ENCODE measurements around the gene TFEC. TPM values are rescaled to one million over a fixed set of nuclear protein-coding genes. Genes with fewer than 3 reads are reported as not detected.
"Not testable (repeated sequence)": the region's sequence is repeated elsewhere in the genome, so short reads cannot be mapped to it uniquely, and the experiment has no call there.

The TFEC gene
- under 1 TPM; 0.05 to 0.22 TPM for total RNA-seq

GRCh38 chr7:116030651-116031276 lies at the start of gene TFEC:
TFEC (minus strand) TSS chr7:116030763; CDS start chr7:115984441, 46,322 bp downstream.
- H3K4me3 Mint-ChIP-seq = no peak within 1 kb of the TSS
- H3K27me3 Mint-ChIP-seq = peaks cover 23% of the 10 kb centered on the region
- no peak within 1 kb of the TSS for H3K27ac Mint-ChIP-seq
- no peaks in the 10 kb centered on the region for H3K9me3 Mint-ChIP-seq
- no peaks in the 10 kb centered on the region for H3K36me3 Mint-ChIP-seq (ENCODE audit: low read depth)
- ATAC-seq (replicated peaks) = no peak
- no peaks in the 10 kb centered on the region for H3K4me1 Mint-ChIP-seq

- H3K27ac Mint-ChIP-seq = no peak overlapping the region
- no peaks in the 10 kb centered on the region for H3K4me1 Mint-ChIP-seq
- no peak overlapping the region for H3K4me3 Mint-ChIP-seq
- no peak for ATAC-seq (replicated peaks)
- peaks cover 4% of the 10 kb centered on the region for H3K27me3 Mint-ChIP-seq
- H3K36me3 Mint-ChIP-seq (ENCODE audit: low read depth) = no peaks in the 10 kb centered on the region
- H3K9me3 Mint-ChIP-seq = no peaks in the 10 kb centered on the region
These were observed 45.0 kb upstream of the TFEC start for GRCh38 chr7:116075351-116076145.

GRCh38 chr7:116071629-116072028 lies 41.1 kb upstream of the TFEC start:
- Mint-ChIP-seq H3K4me1 (no peaks in the 10 kb centered on the region), H3K36me3 (ENCODE audit: low read depth) (no peaks in the 10 kb centered on the region), H3K9me3 (no peaks in the 10 kb centered on the region), H3K27ac (no peak overlapping the region), H3K4me3 (no peak overlapping the region), H3K27me3 (peaks cover 3% of the 10 kb centered on the region)
- ATAC-seq (replicated peaks) = no peak

GRCh38 chr7:116064179-116064578 lies 33.6 kb upstream of the TFEC start:
- no peaks in the 10 kb centered on the region for H3K36me3 Mint-ChIP-seq (ENCODE audit: low read depth)
- ATAC-seq (replicated peaks) = no peak
- H3K4me1 Mint-ChIP-seq = no peaks in the 10 kb centered on the region
- peaks cover 11% of the 10 kb centered on the region for H3K27me3 Mint-ChIP-seq
- H3K27ac Mint-ChIP-seq = no peak overlapping the region
- H3K4me3 Mint-ChIP-seq = no peak overlapping the region
- no peaks in the 10 kb centered on the region for H3K9me3 Mint-ChIP-seq

GRCh38 chr7:116062666-116063065 lies 32.1 kb upstream of the TFEC start:
- Mint-ChIP-seq H3K4me3 (no peak overlapping the region), H3K27ac (no peak overlapping the region), H3K27me3 (peaks cover 9% of the 10 kb centered on the region), H3K4me1 (no peaks in the 10 kb centered on the region), H3K36me3 (ENCODE audit: low read depth) (no peaks in the 10 kb centered on the region), H3K9me3 (no peaks in the 10 kb centered on the region)
- ATAC-seq (replicated peaks) = no peak

- Mint-ChIP-seq H3K9me3 (peaks cover 4% of the 10 kb centered on the region), H3K4me3 (no peak overlapping the region), H3K27ac (no peak overlapping the region), H3K4me1 (no peaks in the 10 kb centered on the region), H3K27me3 (peaks cover 5% of the 10 kb centered on the region), H3K36me3 (ENCODE audit: low read depth) (no peaks in the 10 kb centered on the region)
- ATAC-seq (replicated peaks) = no peak
These were observed 21.4 kb upstream of the TFEC start for GRCh38 chr7:116052006-116052405.

- H3K4me1 Mint-ChIP-seq; ATAC-seq (replicated peaks); H3K4me3 Mint-ChIP-seq; H3K27me3 Mint-ChIP-seq; H3K27ac Mint-ChIP-seq; H3K36me3 Mint-ChIP-seq (ENCODE audit: low read depth); H3K9me3 Mint-ChIP-seq: not testable (repeated sequence)
These were observed 16.7 kb upstream of the TFEC start for GRCh38 chr7:116047261-116047660.

GRCh38 chr7:116045532-116045931 lies 15.0 kb upstream of the TFEC start:
- no peak for ATAC-seq (replicated peaks)
- Mint-ChIP-seq H3K9me3 (peaks cover 4% of the 10 kb centered on the region), H3K4me1 (no peaks in the 10 kb centered on the region), H3K27me3 (peaks cover 7% of the 10 kb centered on the region), H3K27ac (no peak overlapping the region), H3K4me3 (no peak overlapping the region), H3K36me3 (ENCODE audit: low read depth) (no peaks in the 10 kb centered on the region)

- Mint-ChIP-seq H3K9me3 (no peaks in the 10 kb centered on the region), H3K36me3 (ENCODE audit: low read depth) (no peaks in the 10 kb centered on the region), H3K4me1 (no peaks in the 10 kb centered on the region), H3K27me3 (peaks cover 8% of the 10 kb centered on the region), H3K27ac (no peak overlapping the region), H3K4me3 (no peak overlapping the region)
- ATAC-seq (replicated peaks) = no peak
These were observed 11.1 kb upstream of the TFEC start for GRCh38 chr7:116041615-116042014.

GRCh38 chr7:116037401-116037800 lies 6.8 kb upstream of the TFEC start:
- H3K27ac Mint-ChIP-seq = no peak overlapping the region
- peaks cover 3% of the 10 kb centered on the region for H3K27me3 Mint-ChIP-seq
- ATAC-seq (replicated peaks) = no peak
- no peak overlapping the region for H3K4me3 Mint-ChIP-seq
- no peaks in the 10 kb centered on the region for H3K9me3 Mint-ChIP-seq
- no peaks in the 10 kb centered on the region for H3K4me1 Mint-ChIP-seq
- H3K36me3 Mint-ChIP-seq (ENCODE audit: low read depth) = no peaks in the 10 kb centered on the region

GRCh38 chr7:116034411-116034810 lies 3.8 kb upstream of the TFEC start:
- Mint-ChIP-seq H3K36me3 (ENCODE audit: low read depth) (no peaks in the 10 kb centered on the region), H3K4me1 (no peaks in the 10 kb centered on the region), H3K4me3 (no peak overlapping the region), H3K27ac (no peak overlapping the region), H3K9me3 (no peaks in the 10 kb centered on the region), H3K27me3 (peaks cover 10% of the 10 kb centered on the region)
- ATAC-seq (replicated peaks) = no peak

GRCh38 chr7:116032886-116033285 lies 2.3 kb upstream of the TFEC start:
- no peaks in the 10 kb centered on the region for H3K9me3 Mint-ChIP-seq
- no peak for ATAC-seq (replicated peaks)
- H3K27ac Mint-ChIP-seq = no peak overlapping the region
- peaks cover 19% of the 10 kb centered on the region for H3K27me3 Mint-ChIP-seq
- no peaks in the 10 kb centered on the region for H3K36me3 Mint-ChIP-seq (ENCODE audit: low read depth)
- H3K4me3 Mint-ChIP-seq = no peak overlapping the region
- no peaks in the 10 kb centered on the region for H3K4me1 Mint-ChIP-seq

GRCh38 chr7:116028787-116029186 lies 1.8 kb downstream of the TFEC start:
- no peak overlapping the region for H3K27ac Mint-ChIP-seq
- H3K27me3 Mint-ChIP-seq = peaks cover 23% of the 10 kb centered on the region
- no peak overlapping the region for H3K4me3 Mint-ChIP-seq
- no peaks in the 10 kb centered on the region for H3K36me3 Mint-ChIP-seq (ENCODE audit: low read depth)
- no peaks in the 10 kb centered on the region for H3K4me1 Mint-ChIP-seq
- H3K9me3 Mint-ChIP-seq = no peaks in the 10 kb centered on the region
- no peak for ATAC-seq (replicated peaks)

- H3K4me3 Mint-ChIP-seq = no peak overlapping the region
- H3K27ac Mint-ChIP-seq = no peak overlapping the region
- H3K36me3 Mint-ChIP-seq (ENCODE audit: low read depth) = no peaks in the 10 kb centered on the region
- ATAC-seq (replicated peaks) = no peak
- no peaks in the 10 kb centered on the region for H3K9me3 Mint-ChIP-seq
- peaks cover 23% of the 10 kb centered on the region for H3K27me3 Mint-ChIP-seq
- no peaks in the 10 kb centered on the region for H3K4me1 Mint-ChIP-seq
These were observed 2.8 kb downstream of the TFEC start for GRCh38 chr7:116027786-116028185.
